Forelimb muscle (tissue), 1 donor: ENCODE data around the gene PARD3B. TPM values are rescaled to one million over a fixed set of nuclear protein-coding genes. Genes with fewer than 3 reads are reported as not detected.

ENCODE experiments used
- DNase-seq: peaks from one replicate; pipeline ENCODE4 v3.0.0-alpha.2; 2013; ENCODE audit warnings: low read depth
- polyA plus RNA-seq: library from polyadenylated mRNA; unstranded; fragments of 120-200 nt; gene quantifications from one replicate; pipeline ENCODE4 v1.2.1, GENCODE V29; 2013; ENCODE audit not compliant: insufficient read length

PARD3B gene
- polyA plus RNA-seq, 1 donor, result 6.8 TPM

DNA sequence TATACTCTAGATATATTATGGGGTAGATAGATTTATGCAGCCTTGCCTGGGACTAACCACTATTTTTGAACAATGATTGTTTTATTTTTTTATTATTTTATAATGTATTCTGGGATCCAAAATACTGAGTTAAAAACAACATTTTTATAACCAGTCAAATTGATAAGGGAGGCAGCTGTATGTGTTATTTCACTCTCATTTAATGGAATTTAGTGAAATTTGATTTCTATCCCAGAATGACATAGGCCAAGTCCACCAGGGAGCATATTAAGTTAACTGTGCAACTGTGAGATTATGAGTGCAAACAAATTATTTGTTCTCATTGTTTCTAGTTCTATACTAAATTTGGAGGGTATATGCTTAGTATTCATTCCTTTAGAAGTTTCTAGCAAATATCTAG, 583.5 kb downstream of the PARD3B start:
- no peak for DNase-seq

- no peak for DNase-seq
Measured at GRCh38 chr2:205129531-205129930, 584.3 kb downstream of the PARD3B start.

- DNase-seq, result no peak
Measured at GRCh38 chr2:205130111-205130829, 585.0 kb downstream of the PARD3B start.

DNA sequence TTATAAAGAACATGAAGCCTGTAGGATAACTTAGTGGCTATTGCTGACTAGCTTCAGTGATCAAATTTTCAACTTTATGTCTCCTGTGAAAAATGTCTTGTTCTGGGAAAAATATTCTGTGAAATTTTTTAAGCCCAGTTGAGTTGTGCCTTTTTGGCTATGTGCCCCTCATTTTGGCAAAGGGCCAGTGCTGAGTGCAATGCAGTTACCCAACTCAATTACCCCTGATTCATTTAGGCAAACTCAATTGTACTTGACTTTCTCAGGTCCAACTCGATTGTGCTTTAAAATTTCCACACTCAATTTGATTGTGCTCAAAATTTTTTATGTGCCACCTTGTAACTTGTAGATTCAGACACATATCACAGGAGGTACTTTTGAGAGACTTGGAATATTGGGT, 588.3 kb downstream of the PARD3B start:
- no peak for DNase-seq

- DNase-seq, result no peak
Measured at GRCh38 chr2:205138735-205139134, 593.5 kb downstream of the PARD3B start.

DNA sequence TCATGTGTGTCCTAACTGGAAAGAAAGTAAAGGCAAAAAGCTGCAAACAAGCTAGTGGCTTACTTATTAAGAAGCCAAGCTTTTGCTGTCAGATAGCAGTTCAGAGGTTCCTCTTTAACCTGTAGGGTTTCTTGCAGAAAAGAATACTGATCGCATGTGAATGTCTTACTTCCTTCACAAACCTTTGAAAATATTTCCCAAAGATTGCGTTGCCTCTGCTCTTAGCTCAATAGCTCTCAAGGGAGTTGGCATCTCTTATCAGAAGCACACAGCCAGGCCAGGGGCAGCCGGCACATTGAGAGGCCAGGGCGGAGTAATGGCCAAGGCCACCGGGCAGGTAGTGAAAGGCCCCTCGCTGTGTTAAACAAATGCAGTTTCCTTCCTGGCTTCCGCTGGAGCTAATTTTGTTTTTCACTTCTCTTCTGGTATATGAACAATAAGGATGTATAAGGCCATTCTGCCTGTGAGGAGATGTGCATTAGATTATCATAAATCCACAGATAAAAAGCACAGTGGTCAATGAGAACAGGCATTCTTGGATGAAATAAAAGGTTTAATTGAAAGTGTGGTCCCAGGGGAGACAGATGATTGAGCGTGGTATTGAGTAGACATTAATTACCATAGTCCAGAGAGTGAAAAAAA, 594.7 kb downstream of the PARD3B start:
- no peak for DNase-seq

DNA sequence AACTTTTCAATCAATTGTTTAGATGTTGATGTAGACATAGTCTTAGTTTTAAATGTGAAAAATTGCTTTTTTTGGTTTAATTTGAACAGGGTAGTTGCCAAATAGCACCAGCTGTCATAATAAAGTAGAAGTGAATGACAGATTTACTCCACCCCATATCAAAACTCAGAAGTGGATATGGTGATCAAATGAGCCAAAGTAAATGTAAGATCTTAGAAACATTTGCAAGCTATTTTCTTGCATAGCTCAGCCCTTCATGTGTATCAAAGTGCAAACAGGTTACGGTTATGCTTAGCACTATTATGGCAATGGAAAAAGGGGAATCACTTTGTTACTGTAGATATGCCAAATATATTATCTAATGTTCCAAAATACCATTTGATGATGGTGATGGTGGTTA, 596.1 kb downstream of the PARD3B start:
- no peak for DNase-seq

DNA sequence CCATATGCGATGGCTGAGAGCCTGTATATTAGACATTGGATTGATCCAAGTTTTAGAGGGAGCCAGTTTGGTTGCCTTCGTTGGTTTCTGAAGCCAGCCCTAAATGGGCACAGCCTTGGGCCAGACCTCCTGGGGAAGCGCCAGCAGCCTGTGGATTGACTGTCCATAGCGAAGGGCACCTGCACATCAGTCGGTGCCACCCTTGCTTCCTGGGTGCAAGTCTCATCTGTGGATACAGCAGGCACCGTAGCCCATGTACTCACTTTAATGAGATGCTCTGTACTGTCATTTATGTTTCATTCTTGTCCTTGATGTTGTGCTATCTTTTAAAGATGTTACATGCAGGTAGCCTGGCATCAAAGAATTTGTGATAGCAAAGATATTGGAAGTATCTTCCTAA, 600.6 kb downstream of the PARD3B start:
- no peak for DNase-seq

DNA sequence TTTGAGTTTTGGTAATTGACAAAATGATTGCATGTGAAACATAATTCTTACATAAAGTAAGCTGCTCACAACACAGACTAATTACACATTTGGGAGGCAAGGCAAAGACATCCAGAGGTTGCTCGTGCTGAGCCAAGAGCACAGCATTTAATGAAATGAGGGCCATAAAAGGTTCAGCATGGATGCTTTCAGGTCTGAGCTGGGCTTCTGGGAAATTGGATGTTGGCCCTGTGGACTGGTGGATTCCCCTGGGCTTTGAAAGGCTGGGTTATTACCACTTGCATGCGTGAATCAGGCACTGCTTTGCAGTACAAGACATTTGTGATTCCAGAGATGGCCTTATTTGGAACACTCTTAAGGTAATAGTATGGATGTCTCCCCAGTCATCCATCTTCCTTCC, 603.5 kb downstream of the PARD3B start:
- no peak for DNase-seq

DNA sequence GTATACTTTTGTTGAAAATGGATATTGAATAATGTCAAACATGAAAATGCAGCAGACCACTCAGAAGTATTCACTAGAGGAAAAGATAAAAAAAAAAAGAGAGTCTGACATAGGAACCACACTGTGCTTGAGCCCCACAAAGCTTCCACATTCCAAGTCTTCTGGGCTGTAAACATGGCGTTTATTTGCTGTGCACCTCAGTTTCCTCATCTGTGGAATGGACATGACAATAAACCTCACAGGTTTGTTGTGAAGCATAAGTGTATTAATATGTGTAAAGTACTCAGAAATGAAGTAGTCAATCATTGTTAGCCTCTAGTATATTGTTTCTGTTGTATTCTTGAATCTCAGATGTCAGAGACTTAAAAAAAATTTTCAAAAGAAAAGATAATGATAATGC, 611.2 kb downstream of the PARD3B start:
- no peak for DNase-seq

DNA sequence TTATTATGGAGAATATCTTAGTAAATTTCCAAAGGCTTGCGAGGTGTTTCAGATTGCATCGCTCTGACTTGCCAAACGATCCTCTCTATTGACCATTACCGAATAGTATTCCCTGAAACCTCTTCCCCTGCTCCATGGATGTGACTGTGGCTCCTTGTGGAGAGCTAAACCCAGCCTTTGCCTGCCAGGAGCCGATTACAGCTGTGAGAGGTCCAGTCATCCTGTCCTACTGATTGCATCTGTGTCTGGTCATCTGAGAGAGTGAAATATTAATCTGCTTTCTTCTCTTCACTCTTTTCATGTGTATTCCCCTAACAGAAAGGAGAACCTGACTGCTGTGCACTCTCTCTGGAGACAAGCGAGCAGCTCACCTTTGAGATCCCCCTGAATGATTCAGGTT, 613.1 kb downstream of the PARD3B start:
- no peak for DNase-seq

GRCh38 chr2:205161156-205161839, 616.0 kb downstream of the PARD3B start:
- DNase-seq, result no peak

DNA sequence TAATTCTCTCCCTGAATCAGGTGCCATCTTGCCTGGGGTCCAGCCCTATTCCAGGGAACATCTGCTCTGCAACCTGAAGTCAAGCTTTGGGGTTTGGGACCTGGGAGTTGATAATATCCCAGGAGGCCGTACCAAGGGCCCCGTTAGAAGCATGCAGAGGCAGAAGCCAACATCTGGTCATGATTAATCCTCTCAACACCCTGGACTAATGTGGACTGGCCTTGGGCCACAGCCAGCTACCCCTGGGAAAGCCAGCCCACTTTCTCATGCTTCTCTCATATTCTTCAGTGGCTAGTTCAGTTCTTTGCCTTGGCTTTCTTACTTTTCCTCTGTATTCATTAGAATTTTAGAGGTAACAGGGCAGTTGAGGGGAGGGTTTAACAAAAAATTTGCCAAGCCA, 621.5 kb downstream of the PARD3B start:
- no peak for DNase-seq

DNA sequence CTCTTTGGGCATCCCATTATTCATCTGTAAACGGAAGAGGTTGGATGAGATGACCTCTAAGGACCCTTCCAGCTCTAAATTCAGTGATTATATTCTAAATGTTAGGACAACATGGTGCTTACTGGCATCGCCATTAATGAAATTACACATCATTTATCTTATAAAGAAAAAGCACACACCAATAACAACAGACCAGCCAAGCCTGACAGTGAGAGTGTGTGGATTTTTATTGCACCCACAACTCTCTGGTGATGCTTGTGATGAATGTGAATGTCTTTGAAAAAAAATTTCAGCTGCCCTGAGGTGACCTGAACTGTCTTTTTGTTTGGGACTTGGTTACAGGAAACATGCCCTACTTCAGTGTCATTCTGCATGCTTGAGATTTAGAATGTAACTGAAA, 623.7 kb downstream of the PARD3B start:
- no peak for DNase-seq

DNA sequence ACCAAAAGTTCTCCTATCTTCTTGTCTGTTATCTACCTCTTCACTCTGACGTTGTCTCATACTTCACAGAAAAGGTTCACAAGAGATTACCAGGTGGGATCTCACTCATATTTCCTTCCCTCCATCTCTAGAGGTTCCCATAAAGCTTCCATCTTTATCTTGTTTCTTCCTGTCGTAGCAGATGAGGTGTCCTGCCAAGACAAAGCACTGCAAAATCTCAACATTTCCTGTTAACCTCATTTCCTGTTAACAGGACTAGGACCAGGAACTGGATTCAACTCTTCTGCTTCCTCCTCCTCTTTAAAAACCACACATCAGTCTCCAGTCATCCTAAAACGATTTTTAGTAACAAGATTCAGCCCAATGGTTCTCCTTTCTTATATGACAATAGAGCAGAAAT, 624.2 kb downstream of the PARD3B start:
- no peak for DNase-seq

GRCh38 chr2:205170399-205170798, 625.1 kb downstream of the PARD3B start:
- no peak for DNase-seq

- DNase-seq, result no peak
Measured at GRCh38 chr2:205171261-205171940, 626.1 kb downstream of the PARD3B start.

GRCh38 chr2:205175831-205176230, 630.6 kb downstream of the PARD3B start:
- no peak for DNase-seq

- no peak for DNase-seq
Measured at GRCh38 chr2:205176546-205176945, 631.3 kb downstream of the PARD3B start.

DNA sequence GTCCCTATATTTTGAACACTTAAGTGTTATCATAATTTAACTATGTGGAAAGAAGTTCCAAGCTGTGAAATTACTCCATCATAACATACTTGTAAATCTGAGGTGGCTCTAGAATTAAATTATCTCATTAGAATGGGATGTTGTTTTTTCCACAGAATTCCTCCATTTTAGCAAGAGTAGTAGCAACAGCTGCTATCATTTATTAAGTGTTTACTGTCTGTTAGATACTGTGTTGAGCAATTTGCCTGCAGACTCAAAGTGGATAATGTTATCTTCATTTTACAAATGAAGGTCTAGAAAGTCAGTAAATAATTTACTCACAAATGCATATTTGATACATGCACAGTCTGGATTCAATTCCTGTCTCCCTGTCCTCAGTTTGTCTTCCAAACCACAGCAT, 632.3 kb downstream of the PARD3B start:
- no peak for DNase-seq

DNA sequence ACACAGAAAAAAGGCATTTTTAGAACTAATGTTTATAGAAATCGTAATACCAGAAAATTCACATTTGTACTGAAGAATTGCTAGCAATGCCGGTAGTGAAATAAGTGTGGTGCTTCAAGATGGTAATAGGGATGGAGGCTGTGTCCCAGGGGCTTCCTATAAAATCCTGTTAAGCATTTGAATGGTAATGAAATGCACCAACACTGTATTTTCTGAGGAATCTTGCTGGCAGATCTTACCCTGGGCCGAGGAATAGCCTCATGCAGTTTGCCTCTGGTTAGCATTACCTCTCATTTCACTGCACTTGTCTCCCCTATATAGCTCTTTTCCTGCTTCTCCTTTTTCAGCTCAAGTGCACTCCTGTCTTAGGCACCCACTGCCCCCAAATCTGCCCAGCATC, 635.5 kb downstream of the PARD3B start:
- DNase-seq, result no peak

DNA sequence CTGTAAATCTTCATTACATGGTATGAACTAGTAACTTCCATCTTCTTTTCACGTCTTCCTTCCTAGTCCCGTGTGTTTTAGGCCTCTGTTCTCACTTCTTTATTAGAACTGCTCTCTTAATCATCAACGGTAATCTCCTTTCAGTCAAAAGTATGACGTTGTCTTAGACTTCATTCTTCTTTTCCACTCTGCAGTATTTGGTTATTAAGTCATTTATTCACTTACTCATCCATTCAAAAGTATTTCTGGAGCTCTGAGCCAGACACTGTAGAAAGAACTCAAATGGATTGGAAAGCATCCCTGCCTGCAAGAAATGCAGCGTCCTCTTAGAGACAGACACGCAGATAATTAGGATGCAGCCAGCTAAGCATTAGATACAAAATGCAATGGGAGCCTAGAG, 642.5 kb downstream of the PARD3B start:
- DNase-seq, result no peak
